GM19035 (cell line): Measurements from ENCODE around the gene GPT2.

Source experiments
- ATAC-seq: cut with Tn5 transposase; IDR thresholded peaks from one replicate; pipeline ENCODE4 v1.9.1; 2021; ENCODE audit not compliant: unreplicated experiment

GPT2 gene, protein sequence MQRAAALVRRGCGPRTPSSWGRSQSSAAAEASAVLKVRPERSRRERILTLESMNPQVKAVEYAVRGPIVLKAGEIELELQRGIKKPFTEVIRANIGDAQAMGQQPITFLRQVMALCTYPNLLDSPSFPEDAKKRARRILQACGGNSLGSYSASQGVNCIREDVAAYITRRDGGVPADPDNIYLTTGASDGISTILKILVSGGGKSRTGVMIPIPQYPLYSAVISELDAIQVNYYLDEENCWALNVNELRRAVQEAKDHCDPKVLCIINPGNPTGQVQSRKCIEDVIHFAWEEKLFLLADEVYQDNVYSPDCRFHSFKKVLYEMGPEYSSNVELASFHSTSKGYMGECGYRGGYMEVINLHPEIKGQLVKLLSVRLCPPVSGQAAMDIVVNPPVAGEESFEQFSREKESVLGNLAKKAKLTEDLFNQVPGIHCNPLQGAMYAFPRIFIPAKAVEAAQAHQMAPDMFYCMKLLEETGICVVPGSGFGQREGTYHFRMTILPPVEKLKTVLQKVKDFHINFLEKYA

DNA sequence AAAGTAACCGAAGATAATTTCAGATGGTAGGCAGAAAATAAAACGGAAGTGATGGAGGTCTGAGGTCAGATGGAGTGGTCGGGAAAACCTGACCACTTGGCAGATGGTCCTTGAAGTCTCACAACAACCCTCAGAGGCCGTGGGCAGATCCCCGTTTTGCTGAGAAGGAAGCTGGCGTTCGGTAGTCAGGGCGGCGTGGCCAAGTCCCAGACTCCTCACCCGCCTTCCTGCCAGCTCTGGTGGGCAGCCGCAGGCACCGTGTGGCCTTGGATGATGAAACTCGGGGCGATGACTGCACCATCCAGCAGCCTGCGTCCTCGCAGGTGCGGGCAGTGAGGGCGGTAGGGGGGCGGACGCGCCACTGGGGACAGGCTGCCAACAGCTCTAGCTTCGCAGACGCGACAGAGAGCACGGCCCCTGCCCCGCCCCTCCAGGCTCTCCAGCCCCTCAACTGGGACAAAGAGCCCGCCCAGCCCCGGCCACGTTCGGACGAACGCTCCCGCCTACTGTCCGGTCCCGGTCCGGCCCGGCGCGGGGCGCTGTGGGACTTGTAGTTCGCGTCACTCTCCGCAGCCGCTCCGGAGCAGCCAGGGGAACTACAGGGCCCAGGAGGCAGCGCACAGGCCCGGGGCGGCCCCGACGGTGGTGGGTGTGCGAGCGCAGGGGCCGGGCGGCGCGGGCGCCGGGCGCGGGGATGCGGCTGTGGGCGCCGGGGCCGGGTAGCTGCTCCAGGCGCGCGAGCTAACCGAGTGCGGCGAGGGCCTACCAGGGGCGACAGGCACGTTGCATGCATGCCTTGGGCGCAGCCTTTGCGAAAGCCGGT lies at the start of gene GPT2:
TSS of gene GPT2 (plus strand) at position 673 of the 823 bp plus-strand sequence. CDS start 354 bp downstream, outside the sequence.
- ATAC-seq, result peak; percentile 98

DNA sequence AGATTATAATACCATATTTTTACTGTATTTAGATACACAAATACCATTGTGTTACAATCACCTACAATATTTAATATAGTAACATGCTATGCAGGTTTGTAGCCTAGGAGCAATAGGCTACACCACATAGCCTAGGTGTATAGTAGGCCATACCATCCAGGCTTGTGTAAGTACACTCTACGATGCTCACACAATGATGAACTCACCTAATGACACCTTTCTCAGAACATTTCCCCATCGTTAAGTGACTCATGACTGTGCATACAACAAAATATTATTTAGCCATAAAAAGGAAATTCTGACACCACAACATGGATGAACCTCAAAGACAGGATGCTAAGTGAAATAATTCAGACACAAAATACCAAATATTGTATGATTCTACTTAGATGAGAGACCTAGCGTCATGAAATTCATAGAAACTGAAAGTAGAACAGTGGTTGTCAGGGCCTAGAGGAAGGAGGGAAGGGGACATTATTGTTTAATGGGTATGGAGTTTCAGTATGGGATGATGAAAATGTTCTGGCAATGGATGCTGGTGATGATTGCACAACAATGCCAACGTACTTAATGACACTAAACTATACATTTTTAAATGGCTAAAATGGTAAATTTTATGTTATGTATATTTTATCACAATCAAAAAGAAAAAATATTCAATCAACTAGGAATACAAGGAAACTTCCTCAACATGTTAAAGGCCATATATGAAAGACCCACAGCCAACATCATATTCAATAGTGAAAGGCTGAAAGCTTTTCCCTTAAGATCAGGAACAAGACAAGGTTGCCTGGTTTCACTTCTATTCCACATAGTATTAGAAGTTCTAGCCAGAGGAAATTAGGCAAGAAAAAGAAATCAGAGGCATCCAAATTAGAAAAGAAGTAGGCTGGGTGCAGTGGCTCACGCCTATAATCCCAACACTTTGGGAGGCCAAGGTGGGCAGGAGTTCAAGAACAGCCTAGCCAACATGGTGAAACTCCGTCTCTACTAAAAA lies 47.3 kb upstream of the GPT2 start:
- no peak for ATAC-seq

DNA sequence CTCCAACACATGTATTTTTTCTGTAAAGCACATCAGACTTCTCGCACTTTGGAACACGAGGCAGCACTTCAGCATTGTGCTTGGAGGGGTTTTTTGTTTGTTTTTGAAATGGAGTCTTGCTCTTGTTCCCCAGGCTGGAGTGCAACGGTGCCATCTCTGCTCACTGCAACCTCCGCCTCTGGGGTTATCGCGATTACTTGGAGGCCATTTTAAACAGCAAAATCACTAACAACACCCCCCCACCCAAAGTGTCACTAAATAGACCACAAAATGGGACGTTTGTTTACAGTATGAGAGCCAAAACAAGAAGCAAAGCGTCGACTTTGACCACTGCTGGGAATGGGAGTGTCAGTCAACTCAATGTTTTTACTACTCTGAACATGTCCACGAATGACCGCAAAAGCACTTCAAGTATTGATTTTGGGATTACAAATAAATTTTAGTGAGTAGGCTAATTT lies 44.1 kb upstream of the GPT2 start:
- ATAC-seq, result no peak

DNA sequence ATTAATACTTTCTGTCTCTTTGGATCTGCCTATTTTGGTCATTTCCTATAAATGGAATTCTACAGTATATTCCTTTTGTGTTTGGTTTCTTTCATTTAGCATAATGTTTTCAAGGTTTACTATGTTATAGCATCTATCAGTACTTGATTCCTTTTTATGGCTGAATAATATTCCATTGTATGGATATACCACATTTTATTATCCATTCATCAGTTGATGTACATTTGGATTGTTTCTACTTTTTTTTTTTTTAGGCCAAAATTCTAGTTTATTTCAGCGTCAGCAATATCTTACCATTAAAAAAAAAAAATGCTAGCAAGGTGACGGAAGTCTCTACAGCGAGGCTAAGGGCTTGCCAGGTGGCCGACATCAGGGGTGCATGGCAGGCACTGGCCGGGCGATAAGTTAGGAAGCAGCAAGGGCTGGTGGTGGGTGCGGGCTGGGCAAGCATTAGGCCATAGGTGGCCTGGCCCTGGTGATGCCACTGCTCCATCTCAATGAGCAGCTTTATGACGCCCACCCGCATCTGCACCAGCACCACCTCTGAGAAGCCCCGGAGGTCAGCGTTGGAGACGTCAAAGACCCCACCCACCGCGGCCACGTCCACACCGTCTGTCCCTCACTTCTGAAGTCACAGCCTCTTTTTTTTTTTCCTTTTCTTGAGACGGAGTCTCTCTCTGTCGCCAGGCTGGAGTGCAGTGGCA lies 41.8 kb upstream of the GPT2 start:
- ATAC-seq, result no peak

DNA sequence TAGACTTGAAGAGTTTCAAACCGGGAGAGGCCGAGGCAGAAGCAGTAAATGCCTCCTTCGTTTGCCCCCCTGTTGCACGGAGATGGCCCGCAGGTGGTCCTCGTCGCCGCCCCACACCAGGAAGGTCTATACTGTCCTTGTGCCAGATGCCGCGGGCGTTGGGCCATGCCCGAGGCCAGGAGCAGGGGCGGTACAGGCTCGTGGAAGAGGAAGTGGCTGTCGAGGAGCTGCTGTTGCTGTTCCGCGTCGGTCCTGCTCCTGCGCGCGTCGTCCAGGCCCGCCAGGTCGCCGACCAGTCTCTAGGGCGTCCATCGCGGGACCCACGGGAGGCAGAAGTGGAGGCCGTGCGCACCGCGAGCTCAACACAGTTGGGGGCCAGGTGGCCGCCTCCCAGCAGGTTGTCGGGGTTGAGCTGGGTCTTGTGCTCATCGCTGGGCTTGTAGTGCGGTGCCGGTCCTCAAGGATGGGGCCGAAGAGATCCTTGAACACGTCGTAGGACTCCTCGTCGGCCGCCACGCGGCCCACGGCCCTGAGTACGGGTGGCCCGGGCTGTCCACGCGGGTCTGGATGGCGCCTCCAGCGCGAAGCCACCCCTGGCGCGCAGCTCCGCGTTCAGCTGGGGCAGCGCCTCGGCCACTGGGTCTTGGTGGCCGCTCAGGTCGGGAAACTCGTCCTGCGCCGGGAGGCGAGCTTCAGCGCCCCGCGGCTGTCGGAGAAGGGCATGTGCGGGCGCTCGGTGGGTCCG lies 40.1 kb upstream of the GPT2 start:
- ATAC-seq, result no peak

DNA sequence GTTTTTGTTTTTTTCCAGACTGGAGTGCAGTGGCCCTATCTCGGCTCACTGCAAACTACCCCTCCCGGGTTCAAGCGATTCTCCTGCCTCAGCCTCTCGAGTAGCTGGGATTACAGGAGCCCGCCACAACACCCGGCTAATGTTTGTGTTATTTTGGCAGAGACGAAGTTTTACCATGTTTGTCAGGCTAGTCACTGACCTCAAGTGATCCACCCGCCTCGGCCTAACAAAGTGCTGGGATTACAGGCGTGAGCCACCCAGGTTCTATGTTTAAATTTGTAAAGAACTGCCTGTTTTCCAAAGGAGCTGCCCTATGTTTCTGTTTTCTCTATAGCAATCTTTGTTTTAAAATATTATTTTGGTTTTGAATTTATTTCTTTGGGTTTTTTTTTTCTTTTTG lies 39.4 kb upstream of the GPT2 start:
- ATAC-seq, result no peak

DNA sequence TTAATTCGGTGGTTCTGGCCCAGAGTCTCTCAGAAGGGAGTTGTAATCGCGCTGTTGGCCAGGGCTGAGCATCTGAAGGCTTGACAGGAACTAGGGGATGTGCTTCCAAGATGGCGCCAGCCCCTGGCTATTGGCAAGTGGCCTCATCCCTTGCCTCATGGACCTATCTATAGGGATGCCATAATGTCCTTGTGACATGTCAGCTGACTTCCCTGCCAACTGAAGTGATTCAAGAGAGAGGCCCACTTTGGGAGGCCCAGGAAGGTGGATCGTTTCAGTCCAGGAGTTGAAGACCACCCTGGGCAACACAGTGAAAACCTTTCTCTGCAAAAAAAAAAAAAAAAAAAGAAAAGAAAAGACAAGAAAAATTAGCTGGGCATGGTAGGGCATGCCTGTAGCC lies 38.2 kb upstream of the GPT2 start:
- ATAC-seq, result no peak

DNA sequence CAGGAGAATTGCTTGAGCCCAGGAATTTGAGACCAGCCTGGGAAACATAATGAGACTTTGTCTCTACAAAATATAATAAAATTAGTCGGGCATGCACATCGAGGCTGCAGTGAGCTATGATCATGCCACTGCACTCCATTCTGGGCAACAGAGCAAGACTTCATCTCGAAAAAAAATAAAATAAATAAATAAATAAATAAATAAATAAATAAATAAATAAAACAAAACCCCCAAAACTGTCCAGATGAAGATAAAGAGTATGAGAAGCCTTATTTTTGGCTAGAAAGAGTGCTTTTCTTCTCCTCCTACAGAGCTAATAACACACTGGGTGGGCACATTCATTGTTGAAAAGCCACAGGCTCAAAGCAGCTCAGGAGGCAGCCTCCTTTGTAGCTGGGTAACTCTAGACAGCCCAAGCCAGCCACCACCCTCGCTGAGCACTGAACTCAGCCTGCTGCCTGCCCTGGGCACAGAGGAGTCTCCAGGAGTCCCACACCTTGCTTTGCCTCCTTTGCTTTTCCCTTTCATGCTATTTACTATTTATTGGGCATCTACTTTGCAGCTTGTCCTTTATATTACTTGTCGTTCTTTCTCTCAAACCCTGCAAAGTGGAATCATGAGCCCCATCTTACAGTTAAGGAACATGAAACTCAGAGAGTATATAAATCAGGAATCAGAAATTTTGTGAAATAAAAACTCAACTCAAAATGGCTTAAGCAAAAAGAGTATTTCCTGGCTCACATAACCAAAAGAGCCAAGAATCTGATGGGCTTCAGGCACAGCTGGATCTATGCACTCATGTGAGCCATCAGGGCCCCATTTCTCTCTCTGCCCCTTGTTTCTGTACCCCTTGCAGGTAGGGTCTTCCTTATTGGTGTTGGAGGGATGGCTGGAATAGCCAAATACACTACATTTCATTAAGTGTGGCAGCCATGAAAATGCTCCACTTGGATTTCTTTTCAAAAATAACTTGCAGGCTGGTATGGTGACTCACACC lies 35.1 kb upstream of the GPT2 start:
- no peak for ATAC-seq

DNA sequence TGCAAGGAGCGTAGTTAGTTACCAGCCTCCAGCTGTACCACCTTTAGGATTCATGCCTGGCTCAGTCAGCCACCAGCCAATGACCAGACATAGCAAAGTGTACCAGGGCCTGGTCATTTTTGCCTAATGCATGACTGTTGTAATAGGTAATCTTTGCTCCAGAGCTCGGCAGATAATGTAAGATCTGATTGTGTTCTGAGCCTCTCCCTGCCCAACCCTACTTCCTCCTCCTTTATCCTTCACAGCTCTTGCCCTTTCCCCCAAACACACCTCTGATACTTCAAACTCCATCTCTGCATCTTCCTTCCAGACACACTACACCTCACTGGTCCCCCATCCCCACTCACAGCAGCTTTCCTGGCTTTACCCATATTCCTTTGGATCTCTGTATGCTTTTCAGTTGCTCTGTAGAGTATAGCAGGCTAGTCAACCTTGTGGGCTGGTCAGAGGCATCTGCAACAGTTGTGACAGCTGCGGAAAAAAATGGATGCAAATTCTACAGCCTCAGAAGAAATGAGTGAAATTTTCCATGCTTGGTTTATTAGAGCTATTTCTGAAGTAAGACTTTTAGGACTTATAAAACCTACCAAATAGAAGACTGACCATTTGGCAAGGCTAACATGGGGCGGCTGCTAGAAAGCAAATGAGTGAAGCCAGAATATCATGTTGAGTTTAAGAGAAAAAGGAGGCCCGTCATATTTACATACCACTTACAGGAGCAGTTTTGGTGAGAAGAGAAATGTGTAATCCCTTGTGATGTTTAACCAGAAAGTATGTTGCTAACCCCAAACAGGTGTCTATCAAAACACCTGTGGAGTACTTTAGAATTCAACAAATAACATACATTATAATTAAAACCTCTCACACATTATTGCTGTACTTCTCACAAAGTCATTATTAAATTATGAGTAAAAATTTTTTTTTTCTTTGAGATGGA lies 33.3 kb upstream of the GPT2 start:
- no peak for ATAC-seq

DNA sequence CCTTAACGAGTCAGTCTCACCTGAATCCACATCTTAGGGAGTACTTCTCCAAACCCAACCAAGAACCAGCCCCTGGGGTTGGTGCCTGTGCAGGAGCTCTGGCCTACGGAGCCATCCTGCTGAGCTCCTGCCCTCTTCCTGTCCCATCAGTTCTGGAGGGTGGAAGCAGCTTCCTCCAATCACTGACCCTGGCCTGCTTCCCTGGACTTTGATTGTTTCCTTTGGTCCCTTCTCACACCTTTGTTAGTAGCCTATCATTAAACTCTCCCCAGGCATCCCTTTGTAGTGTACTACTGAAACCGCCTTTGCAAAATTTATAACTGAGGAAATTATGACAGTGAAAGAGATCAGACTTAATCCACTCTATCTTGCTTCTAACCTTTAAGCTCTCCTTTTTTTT lies 32.0 kb upstream of the GPT2 start:
- ATAC-seq, result no peak

DNA sequence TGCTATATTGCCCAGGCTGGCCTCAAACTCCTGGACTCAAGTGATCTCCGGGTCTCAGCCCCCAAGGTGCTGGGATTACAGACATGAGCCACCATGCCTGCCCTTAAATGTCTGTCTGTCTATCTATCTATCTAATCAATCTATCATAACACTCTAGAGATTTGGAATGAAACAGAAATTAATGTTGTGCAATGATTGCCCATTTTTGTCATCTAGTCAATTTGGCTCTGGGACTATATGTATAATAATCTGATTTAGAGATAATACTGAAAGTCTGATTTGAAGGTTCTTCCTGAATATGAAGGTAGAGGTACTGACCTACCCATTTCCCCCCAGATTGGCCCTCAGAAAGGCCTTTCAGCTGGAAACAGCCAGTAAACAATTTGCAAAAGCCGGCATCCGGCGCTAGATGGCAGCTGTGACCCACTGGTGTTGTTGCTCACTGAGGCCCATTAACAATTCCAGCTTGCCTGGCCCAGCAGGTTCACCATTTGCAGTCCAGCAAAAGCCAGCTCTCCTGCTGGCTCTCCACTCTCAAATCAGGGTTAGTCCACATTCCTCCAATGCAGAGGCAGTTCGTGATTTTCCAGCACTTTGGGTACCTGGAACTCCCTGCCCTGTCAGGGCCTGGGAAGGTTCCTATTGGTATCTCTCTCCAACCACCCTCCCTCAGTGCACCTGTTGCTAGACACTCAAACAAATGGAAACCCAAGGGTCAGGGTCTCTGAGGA lies 30.3 kb upstream of the GPT2 start:
- no peak for ATAC-seq

DNA sequence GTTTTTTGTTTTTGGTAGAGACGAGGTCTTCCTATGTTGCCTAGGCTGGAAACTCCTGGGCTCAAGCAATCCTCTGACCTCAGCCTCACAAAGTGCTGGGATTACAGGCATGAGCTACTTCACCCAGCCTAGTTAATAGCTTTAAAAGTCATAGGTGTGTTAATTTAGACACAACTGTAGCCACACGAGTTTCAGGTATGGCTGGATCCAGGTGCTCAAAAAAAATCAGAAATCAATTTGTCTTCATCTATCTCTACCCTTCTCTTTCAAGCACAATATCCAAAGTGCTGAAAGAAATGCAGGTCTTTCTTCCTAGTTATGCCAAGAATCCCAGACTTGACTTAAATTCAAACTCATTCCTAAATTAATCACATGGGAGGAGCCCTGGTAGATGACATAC lies 29.3 kb upstream of the GPT2 start:
- ATAC-seq, result no peak

DNA sequence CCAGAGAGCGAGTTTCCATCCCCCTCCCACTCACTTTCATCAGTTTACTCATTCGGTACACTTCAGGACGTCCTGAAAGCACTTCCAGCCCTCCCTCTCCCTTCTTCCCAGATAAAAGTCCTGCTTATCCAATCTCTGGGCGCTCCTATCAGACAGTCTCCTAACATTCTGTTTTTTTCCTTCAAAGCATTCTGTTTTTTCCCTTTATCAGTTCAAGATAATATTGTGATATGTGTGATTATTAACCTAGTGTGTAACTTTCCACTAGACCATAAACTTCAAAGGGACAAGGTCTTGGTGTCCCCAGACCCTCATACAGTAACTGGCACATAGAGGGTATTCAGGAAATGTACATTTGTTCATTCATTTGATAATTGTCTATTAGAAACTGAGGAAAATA lies 28.8 kb upstream of the GPT2 start:
- no peak for ATAC-seq

DNA sequence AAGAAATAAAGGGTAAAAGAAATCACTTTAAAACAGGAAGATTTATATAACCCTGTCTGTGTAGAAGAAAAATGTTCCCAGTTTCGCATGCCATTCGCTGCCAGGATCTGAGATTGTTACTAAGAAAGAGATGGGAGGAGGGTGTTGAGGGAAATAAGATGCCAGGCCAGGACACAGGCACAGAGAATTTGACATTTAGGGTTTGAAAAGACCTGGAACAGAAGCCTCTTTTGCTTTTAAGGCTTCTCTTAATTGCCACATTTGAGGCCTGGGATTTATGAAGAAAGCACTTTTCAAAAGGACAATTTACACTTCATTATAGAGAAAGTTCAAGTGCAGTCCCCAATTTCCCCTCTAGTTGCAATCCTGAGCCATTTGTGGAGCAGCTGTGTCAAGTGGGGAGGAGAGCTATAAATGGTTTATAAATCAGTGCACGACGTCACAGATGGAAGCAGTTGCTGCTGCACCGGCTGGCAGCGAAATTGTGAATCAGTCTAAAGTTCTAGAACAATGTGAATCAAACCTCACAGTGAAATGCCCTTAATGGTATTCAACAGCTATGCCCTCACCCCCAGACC lies 26.7 kb upstream of the GPT2 start:
- no peak for ATAC-seq

DNA sequence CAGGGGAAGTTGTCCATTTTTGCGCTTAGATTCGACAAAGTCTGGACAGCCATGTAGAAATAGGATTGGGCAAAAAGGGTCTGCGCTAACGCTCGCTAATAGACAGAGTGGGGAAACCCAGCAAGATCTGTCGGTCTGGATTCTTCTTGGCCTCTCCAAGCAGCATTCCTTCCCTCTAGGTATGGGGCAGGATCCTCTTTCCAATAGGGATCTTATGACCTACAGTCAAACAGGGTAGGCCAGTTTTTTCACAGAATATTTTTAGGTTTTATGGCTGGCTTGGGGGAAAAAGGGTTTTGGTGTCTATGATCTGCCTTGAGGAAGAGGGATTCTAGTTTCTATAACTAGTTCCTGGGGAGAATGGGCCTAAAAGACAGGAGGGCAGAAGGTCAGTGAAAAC lies 26.0 kb upstream of the GPT2 start:
- ATAC-seq, result no peak

DNA sequence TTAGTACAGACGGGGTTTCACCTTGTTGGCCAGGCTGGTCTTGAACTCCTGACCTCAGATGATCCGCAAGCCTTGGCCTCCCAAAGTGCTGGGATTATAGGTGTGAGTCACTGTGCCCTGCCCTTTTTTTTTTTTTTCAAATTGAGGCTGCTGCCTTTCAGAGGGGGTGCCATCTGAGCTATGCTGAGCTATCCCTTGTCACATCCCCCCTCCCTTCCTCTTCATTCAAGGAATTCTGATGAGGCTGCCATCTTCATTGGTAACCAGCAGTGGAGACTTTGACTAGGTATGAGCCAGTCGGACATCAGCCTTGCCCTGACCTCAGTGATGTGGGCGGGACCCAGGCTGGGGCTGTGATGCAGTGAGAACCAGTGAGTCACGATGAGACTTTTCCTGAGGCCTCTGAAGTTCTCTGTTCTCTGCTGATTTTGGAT lies 24.4 kb upstream of the GPT2 start:
- ATAC-seq, result no peak
